ENCODE results near the gene GTSE1. TPM values are rescaled to one million over a fixed set of nuclear protein-coding genes. Genes with fewer than 3 reads are reported as not detected.
"Not testable (repeated sequence)": the region's sequence is repeated elsewhere in the genome, so short reads cannot be mapped to it uniquely, and the experiment has no call there.

GTSE1 gene
- polyA plus RNA-seq, 6 donors from 2014 or later, result 0.10 to 0.11 TPM; not detected in 4

GRCh38 chr22:46263216-46263590 is 33.5 kb upstream of the GTSE1 start, which contains the start of gene PKDREJ:
TSS of gene PKDREJ (minus strand) at chr22:46263343. CDS start at chr22:46263322, 21 bp downstream.
- Mint-ChIP-seq H3K27ac (peak within 1 kb of the TSS in 2 of 6 donors; percentile 49 to 51), H3K36me3 (peaks cover 0 to 5% of the 10 kb centered on the region in 2 donors), H3K27me3 (peaks cover 46 to 81% (median 60%) of the 10 kb centered on the region in 3 donors), H3K4me3 (peak within 1 kb of the TSS; percentile 38 to 78 (median 60)), H3K9me3 (peaks cover 0 to 11% (median 4%) of the 10 kb centered on the region in 7 donors), H3K4me1 (peaks cover 8 to 23% (median 16%) of the 10 kb centered on the region in 3 donors)
- ATAC-seq (ENCODE audit: low read depth in 2 of 2) (no peak), DNase-seq (no peak)

- not testable (repeated sequence) for H3K27ac Mint-ChIP-seq; ATAC-seq (ENCODE audit: low read depth in 2 of 2); H3K36me3 Mint-ChIP-seq; DNase-seq
- H3K4me1 Mint-ChIP-seq, result peaks cover 11 to 27% (median 20%) of the 10 kb centered on the region in 3 donors
- H3K4me3 Mint-ChIP-seq, result peak overlapping the region in 2 of 8 donors; percentile 5 to 57
- H3K9me3 Mint-ChIP-seq, result peaks cover 0 to 11% (median 4%) of the 10 kb centered on the region in 7 donors
- peaks cover 39 to 68% (median 52%) of the 10 kb centered on the region in 3 donors for H3K27me3 Mint-ChIP-seq
These were observed 32.1 kb upstream of the GTSE1 start for GRCh38 chr22:46264520-46264919.

GRCh38 chr22:46265627-46266026 is 31.0 kb upstream of the GTSE1 start:
- DNase-seq; ATAC-seq (ENCODE audit: low read depth in 2 of 2); H3K36me3 Mint-ChIP-seq; H3K27ac Mint-ChIP-seq: not testable (repeated sequence)
- H3K9me3 Mint-ChIP-seq, result peaks cover 0 to 11% (median 4%) of the 10 kb centered on the region in 7 donors
- peak overlapping the region in 2 of 8 donors; percentile 7 to 21 for H3K4me3 Mint-ChIP-seq
- H3K4me1 Mint-ChIP-seq, result peaks cover 11 to 29% (median 20%) of the 10 kb centered on the region in 3 donors
- peaks cover 28 to 57% (median 44%) of the 10 kb centered on the region in 3 donors for H3K27me3 Mint-ChIP-seq

GRCh38 chr22:46267431-46268279 is 29.0 kb upstream of the GTSE1 start, which contains the start of gene TTC38:
TSS of gene TTC38 (plus strand) at chr22:46268008. CDS start at chr22:46268040, 32 bp downstream.
- Mint-ChIP-seq H3K9me3 (peaks cover 0 to 11% (median 4%) of the 10 kb centered on the region in 7 donors), H3K27me3 (peaks cover 12 to 37% (median 24%) of the 10 kb centered on the region in 3 donors), H3K4me1 (peaks cover 11 to 23% (median 20%) of the 10 kb centered on the region in 3 donors), H3K27ac (peak within 1 kb of the TSS in 4 of 6 donors; percentile 18 to 90 (median 70)), H3K4me3 (peak within 1 kb of the TSS; percentile 83 to 98 (median 94)), H3K36me3 (peaks cover 0 to 5% of the 10 kb centered on the region in 2 donors)
- DNase-seq (peak; percentile 33), ATAC-seq (ENCODE audit: low read depth in 2 of 2) (peak; percentile 78 to 79)

GRCh38 chr22:46269564-46269963 is 27.1 kb upstream of the GTSE1 start:
- no peak for DNase-seq
- Mint-ChIP-seq H3K4me1 (peaks cover 11 to 16% (median 14%) of the 10 kb centered on the region in 3 donors), H3K9me3 (peaks cover 0 to 11% (median 4%) of the 10 kb centered on the region in 7 donors), H3K27me3 (peaks cover 0 to 23% (median 15%) of the 10 kb centered on the region in 3 donors), H3K4me3 (peak overlapping the region in 6 of 8 donors; percentile 18 to 83 (median 44)), H3K36me3 (peaks cover 0 to 5% of the 10 kb centered on the region in 2 donors), H3K27ac (no peak overlapping the region)
- ATAC-seq (ENCODE audit: low read depth in 2 of 2), result no peak

GRCh38 chr22:46272196-46272595 is 24.5 kb upstream of the GTSE1 start:
- Mint-ChIP-seq H3K27ac (no peak overlapping the region), H3K4me3 (no peak overlapping the region), H3K9me3 (peaks cover 0 to 1% (median 0%) of the 10 kb centered on the region in 7 donors), H3K27me3 (no peaks in the 10 kb centered on the region), H3K4me1 (peaks cover 10 to 13% (median 12%) of the 10 kb centered on the region in 3 donors), H3K36me3 (peaks cover 11 to 14% of the 10 kb centered on the region in 2 donors)
- ATAC-seq (ENCODE audit: low read depth in 2 of 2) (no peak), DNase-seq (no peak)

GRCh38 chr22:46272762-46273431 is 23.8 kb upstream of the GTSE1 start:
- no peak for ATAC-seq (ENCODE audit: low read depth in 2 of 2)
- Mint-ChIP-seq H3K9me3 (peaks cover 0 to 1% (median 0%) of the 10 kb centered on the region in 7 donors), H3K4me1 (peaks cover 7 to 9% (median 8%) of the 10 kb centered on the region in 3 donors), H3K27ac (no peak overlapping the region), H3K4me3 (no peak overlapping the region), H3K27me3 (no peaks in the 10 kb centered on the region), H3K36me3 (peaks cover 11 to 14% of the 10 kb centered on the region in 2 donors)
- no peak for DNase-seq

- peaks cover under 1 to 8% (median 4%) of the 10 kb centered on the region in 3 donors for H3K4me1 Mint-ChIP-seq
- H3K9me3 Mint-ChIP-seq, result peaks cover 0 to 1% (median 0%) of the 10 kb centered on the region in 7 donors
- H3K4me3 Mint-ChIP-seq, result no peak overlapping the region
- no peaks in the 10 kb centered on the region for H3K27me3 Mint-ChIP-seq
- peaks cover 11 to 20% of the 10 kb centered on the region in 2 donors for H3K36me3 Mint-ChIP-seq
- no peak for DNase-seq
- ATAC-seq (ENCODE audit: low read depth in 2 of 2), result no peak
- no peak overlapping the region for H3K27ac Mint-ChIP-seq
These were observed 23.1 kb upstream of the GTSE1 start for GRCh38 chr22:46273432-46274148.

- H3K36me3 Mint-ChIP-seq, result peaks cover 11 to 20% of the 10 kb centered on the region in 2 donors
- ATAC-seq (ENCODE audit: low read depth in 2 of 2) (no peak), DNase-seq (no peak)
- H3K27ac Mint-ChIP-seq, result no peak overlapping the region
- H3K4me1 Mint-ChIP-seq, result peaks cover 0 to 15% (median 4%) of the 10 kb centered on the region in 3 donors
- H3K27me3 Mint-ChIP-seq, result no peaks in the 10 kb centered on the region
- H3K9me3 Mint-ChIP-seq, result peaks cover 0 to 1% (median 0%) of the 10 kb centered on the region in 7 donors
- H3K4me3 Mint-ChIP-seq, result no peak overlapping the region
These were observed 22.3 kb upstream of the GTSE1 start for GRCh38 chr22:46274381-46274780.

- ATAC-seq (ENCODE audit: low read depth in 2 of 2) (no peak), DNase-seq (no peak)
- Mint-ChIP-seq H3K4me1 (peaks cover 0 to 11% (median 8%) of the 10 kb centered on the region in 3 donors), H3K27ac (no peak overlapping the region), H3K27me3 (no peaks in the 10 kb centered on the region), H3K36me3 (peaks cover 11 to 20% of the 10 kb centered on the region in 2 donors), H3K9me3 (peaks cover 0 to 1% (median 0%) of the 10 kb centered on the region in 7 donors), H3K4me3 (no peak overlapping the region)
These were observed 21.1 kb upstream of the GTSE1 start for GRCh38 chr22:46275455-46276122.

- H3K9me3 Mint-ChIP-seq, result peaks cover 0 to 1% (median 0%) of the 10 kb centered on the region in 7 donors
- ATAC-seq (ENCODE audit: low read depth in 2 of 2) (no peak), DNase-seq (no peak)
- H3K4me3 Mint-ChIP-seq, result no peak overlapping the region
- peaks cover 11 to 20% of the 10 kb centered on the region in 2 donors for H3K36me3 Mint-ChIP-seq
- H3K4me1 Mint-ChIP-seq, result peaks cover 0 to 11% (median 8%) of the 10 kb centered on the region in 3 donors
- H3K27ac Mint-ChIP-seq, result peak overlapping the region in 1 of 6 donors; percentile 27
- no peaks in the 10 kb centered on the region for H3K27me3 Mint-ChIP-seq
These were observed 20.1 kb upstream of the GTSE1 start for GRCh38 chr22:46276563-46276962.
